Stimulated activated CD8-positive, alpha-beta memory T cell treated with anti-CD3 and anti-CD28 coated beads, Interleukin-15, amount 100 ng/mL, for 1 hour (primary cell): Measurements from ENCODE around the gene KRT15.

ENCODE experiments used
- DNase-seq: peaks from one replicate; pipeline ENCODE4 v3.0.0-alpha.2; 2020; ENCODE audit warnings: low read depth

The KRT15 gene

GRCh38 chr17:41480136-41480535, 38.6 kb downstream of the KRT15 start:
- no peak for DNase-seq

DNA sequence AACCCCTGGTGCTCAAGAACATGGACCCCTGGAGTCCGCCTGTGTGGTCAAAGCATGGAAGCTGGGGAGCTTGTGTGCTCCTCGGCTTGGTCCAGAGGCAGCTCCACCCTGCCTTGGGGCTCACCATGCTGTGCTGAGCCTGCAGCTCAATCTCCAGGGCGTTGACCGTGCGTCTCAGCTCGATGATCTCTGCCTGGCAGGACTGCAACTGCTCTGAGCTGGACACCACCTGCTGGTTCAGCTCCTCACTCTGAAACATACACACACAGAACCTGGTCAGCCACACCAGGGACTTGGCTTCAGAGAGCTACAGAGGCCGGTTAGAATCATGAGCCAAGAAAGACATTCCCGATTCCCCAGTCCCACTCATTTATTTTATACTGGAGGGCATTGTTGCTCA, 40.5 kb downstream of the KRT15 start:
- DNase-seq = no peak

DNA sequence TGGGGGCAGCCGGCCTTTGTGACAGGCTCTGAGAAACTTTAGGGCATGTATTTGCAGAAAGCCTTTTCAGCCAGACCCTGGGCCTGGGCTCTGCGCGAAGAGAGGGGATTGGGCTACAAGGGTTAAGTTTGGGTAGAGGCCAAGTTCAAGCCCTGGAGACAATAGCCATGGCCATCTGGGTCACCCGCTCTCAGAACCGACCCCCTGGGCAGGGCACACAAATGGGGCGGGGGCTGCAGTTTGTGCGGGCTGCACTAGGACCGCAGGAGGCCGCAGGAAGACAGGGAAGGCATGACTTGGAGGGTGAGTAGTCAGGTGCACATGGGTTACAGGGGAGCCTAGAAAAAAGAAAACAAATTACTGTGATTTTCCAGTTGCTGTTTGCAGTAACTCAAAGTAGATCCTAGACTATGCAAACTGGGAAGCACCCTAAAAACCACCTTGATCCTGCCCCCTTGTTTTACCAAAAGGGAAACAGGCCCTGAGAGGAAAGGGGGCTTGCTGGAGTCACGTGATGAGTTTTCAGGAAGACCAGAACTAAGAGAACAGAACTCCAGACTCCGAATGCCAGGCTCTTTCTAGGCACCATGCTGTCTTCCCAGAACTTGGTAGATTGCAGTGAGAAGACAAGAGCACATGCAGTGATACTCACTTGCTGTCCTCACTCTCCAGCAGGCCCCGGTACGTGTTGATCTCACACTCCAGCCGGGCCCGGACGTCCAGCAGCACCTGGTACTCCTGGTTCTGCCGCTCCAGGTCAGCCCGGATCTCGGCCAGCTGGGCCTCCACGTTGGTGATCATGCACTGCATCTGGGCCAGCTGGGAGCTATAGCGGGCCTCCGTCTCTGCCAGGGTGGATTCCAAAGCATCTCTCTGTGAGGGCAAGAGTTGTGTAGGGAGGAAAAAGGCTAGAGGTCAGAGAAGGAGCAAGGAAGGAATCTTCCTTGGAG, 41.5 kb downstream of the KRT15 start:
- DNase-seq = no peak

- DNase-seq = no peak
Measured at GRCh38 chr17:41475421-41475820, 43.3 kb downstream of the KRT15 start.

GRCh38 chr17:41474863-41475262, 43.8 kb downstream of the KRT15 start:
- DNase-seq = no peak

DNA sequence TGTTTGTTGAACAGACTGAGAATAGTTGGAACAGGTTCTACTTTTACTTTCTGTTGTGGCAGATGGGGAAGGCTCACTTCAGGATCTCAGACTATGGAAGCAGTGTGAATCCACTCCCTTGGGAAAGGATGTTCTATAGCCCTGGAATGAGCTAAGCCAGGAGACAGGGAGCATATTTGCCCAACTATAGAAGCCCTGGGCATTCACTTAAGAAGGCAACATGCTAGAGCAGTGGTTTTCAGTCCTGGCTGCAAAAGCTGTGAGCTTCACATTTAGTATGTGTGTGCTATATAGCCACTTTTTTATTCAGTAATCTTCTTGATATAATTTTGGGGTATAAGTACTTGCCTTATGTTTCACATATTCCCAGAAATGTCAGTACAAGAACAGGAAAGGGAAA, 50.3 kb downstream of the KRT15 start:
- DNase-seq = no peak

DNA sequence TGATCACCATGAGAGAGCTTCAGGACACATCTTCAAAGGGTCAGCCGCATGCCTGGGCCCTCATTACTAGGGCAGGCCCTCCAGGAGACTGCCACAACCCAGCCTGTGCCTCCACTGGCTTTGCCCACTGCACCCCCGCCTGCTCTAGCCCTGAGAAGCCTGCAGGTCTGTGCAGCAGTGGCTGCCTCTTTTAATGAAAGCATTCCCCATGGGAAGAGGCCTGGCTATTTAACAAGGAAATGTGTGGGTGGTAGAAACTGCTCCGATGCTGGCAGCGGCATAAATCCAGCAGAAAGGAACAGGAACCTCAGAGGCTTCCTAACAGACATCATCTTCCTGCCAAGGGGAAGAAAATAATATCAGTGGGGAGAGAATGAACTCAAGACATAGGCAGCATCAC, 51.1 kb downstream of the KRT15 start:
- no peak for DNase-seq

GRCh38 chr17:41466988-41467387, 51.7 kb downstream of the KRT15 start, which contains the start of gene KRT32:
TSS of gene KRT32 (minus strand) at chr17:41467386. CDS start at chr17:41467325, 61 bp downstream.
- DNase-seq = no peak

GRCh38 chr17:41464682-41465081, 54.0 kb downstream of the KRT15 start:
- DNase-seq = no peak

GRCh38 chr17:41464173-41464572, 54.5 kb downstream of the KRT15 start:
- no peak for DNase-seq

DNA sequence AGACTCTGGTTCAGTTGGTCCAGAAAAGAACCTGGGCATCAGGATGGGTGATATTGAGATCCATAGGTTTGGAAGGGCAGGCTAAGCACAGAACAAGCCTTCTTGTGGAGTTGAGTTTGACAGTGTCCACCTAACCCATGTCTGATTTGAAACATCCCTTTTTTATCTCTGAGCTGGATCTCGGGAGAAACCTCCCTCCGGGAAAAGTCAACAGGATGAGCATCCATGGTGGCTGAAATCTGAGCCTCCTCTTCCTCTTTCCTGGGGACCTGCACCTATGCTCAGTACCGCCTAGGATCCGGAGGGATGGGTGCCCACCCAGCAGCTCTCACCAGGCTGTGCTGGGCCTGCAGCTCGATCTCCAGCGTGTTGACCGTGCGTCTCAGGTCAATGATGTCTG, 54.9 kb downstream of the KRT15 start:
- no peak for DNase-seq
